GM12878 (cell line): ENCODE data around the gene FOXO1. TPM values are rescaled to one million over a fixed set of nuclear protein-coding genes. Genes with fewer than 3 reads are reported as not detected.

Experiments
- ATAC-seq: fragments of 200-7000 bp; cut with Tn5 transposase; 3 replicates; pipeline ENCODE4 v1.9.1; 2020; ENCODE audit warnings: mild to moderate bottlenecking, moderate library complexity
- BruUV-seq: library from RNA; stranded (reverse); fragments of 400-500 nt; replicated peaks from 2 replicates; lab custom pipeline; 2021; lab: Mats Ljungman, UMichigan
- CTCF ChIA-PET: fragments of 300-600 bp; sonication (Branson Sonifier 250); formaldehyde crosslinking; extraction: SDS; loops from one replicate; lab custom pipeline; 2021; ENCODE audit warnings: inconsistent platforms; lab: Yijun Ruan, JAX
- POLR2A ChIA-PET: fragments of 350-600 bp; formaldehyde crosslinking; extraction: SDS; loops from one replicate; lab custom pipeline; 2021; ENCODE audit warnings: inconsistent platforms; lab: Charles Lee
- RAD21 ChIA-PET: fragments of 300-600 bp; sonication (Branson Sonifier 250); formaldehyde crosslinking; loops from one replicate; lab custom pipeline; 2023; ENCODE audit warnings: antibody characterized with exemption; ENCODE audit not compliant: unreplicated experiment; lab: Charles Lee
- SMC1A ChIA-PET: fragments of 300-600 bp; sonication (Branson Sonifier 250); formaldehyde crosslinking; loops from one replicate; lab custom pipeline; 2023; ENCODE audit not compliant: unreplicated experiment, uncharacterized antibody; lab: Charles Lee
- DNase-seq: peaks from one replicate; pipeline ENCODE4 v3.0.0-alpha.2; 2011; ENCODE audit warnings: low read depth, low spot score
- FAIRE-seq: peaks from 3 replicates; lab custom pipeline; 2011; peaks lifted over from hg19 to GRCh38; lab: Jason Lieb, UNC
- H2AFZ ChIP-seq: 2 replicates; pipeline ENCODE4 v1.6.0; 2011; ENCODE audit warnings: low read depth, low read length, control low read depth; ENCODE audit not compliant: control insufficient read depth
- H3K27ac ChIP-seq: 2 replicates; pipeline ENCODE4 v1.5.1; 2011; ENCODE audit warnings: control low read depth; ENCODE audit not compliant: control insufficient read depth, insufficient read depth
- H3K27me3 ChIP-seq, 2 experiments: replicated peaks in 1 of 2; 2 replicates each; pipeline versions ENCODE4 v1.6.0 to v1.6.1; 2011; ENCODE audit warnings: low read length in 1 of 2; ENCODE audit not compliant: control insufficient read depth in 2 of 2, insufficient read depth in 2 of 2
- H3K36me3 ChIP-seq, 2 experiments: 2 replicates each; pipeline ENCODE4 v1.5.1; 2011; ENCODE audit warnings: low read length in 1 of 2; ENCODE audit not compliant: control insufficient read depth in 2 of 2, insufficient read depth in 2 of 2
- H3K4me1 ChIP-seq: 2 replicates; pipeline ENCODE4 v1.6.1; 2011; ENCODE audit warnings: mild to moderate bottlenecking, low read length, moderate library complexity, mixed read lengths; ENCODE audit not compliant: control insufficient read depth, insufficient read depth
- H3K4me2 ChIP-seq: 2 replicates; pipeline ENCODE4 v1.6.0; 2011; ENCODE audit warnings: control low read depth; ENCODE audit not compliant: control insufficient read depth, insufficient read depth
- H3K4me3 ChIP-seq: fragments of 200-600 bp; sonication (generic); 2 replicates; pipeline ENCODE4 v1.5.1; 2016
- H3K79me2 ChIP-seq: 2 replicates; pipeline ENCODE4 v1.6.0; 2011; ENCODE audit warnings: low read length; ENCODE audit not compliant: control insufficient read depth, insufficient read depth
- H3K9ac ChIP-seq: 2 replicates; pipeline ENCODE4 v1.8.0; 2011; ENCODE audit warnings: low read length, control low read depth, mixed read lengths; ENCODE audit not compliant: control insufficient read depth, insufficient read depth
- H3K9me3 ChIP-seq: replicated peaks from 3 replicates; pipeline ENCODE4 v1.5.1; 2011; ENCODE audit warnings: mild to moderate bottlenecking, low read length; ENCODE audit not compliant: control insufficient read depth, insufficient read depth
- H4K20me1 ChIP-seq: 2 replicates; pipeline ENCODE4 v1.6.0; 2011; ENCODE audit not compliant: control insufficient read depth, insufficient read depth
- ASH2L ChIP-seq: fragments of 300-600, 200-600 bp; sonication (generic); IDR thresholded peaks from 2 replicates; pipeline ENCODE4 v1.6.1; 2017; ENCODE audit warnings: low read depth, mild to moderate bottlenecking, borderline replicate concordance
- ATF2 ChIP-seq: IDR thresholded peaks from 2 replicates; pipeline ENCODE4 v1.6.1; 2012; ENCODE audit warnings: low read length, inconsistent platforms
- CBX3 ChIP-seq: fragments of 200-600 bp; sonication (generic); IDR thresholded peaks from 2 replicates; pipeline ENCODE4 v1.6.1; 2016; ENCODE audit warnings: low read depth, borderline replicate concordance
- EP300 ChIP-seq, 2 experiments: fragments of 150-350 bp in 1 of 2; IDR thresholded peaks; 2 replicates each; pipeline ENCODE4 v1.6.1; 2011 to 2012; ENCODE audit warnings: low read depth in 2 of 2, low read length in 2 of 2, borderline replicate concordance in 1 of 2, improper control_type of control experiment in 1 of 2, inconsistent platforms in 1 of 2; ENCODE audit not compliant: control insufficient read depth in 1 of 2
- IRF4 ChIP-seq: IDR thresholded peaks from 2 replicates; pipeline ENCODE4 v1.6.1; 2011; ENCODE audit warnings: low read depth, low read length
- MEF2B ChIP-seq: fragments of 450-650 bp; IDR thresholded peaks from 2 replicates; pipeline ENCODE4 v1.6.1; 2018; ENCODE audit warnings: mild to moderate bottlenecking, moderate library complexity; ENCODE audit not compliant: partially characterized antibody, poor library complexity, severe bottlenecking
- MLLT1 ChIP-seq: fragments of 450-650 bp; IDR thresholded peaks from 2 replicates; pipeline ENCODE4 v1.6.1; 2016; ENCODE audit warnings: mild to moderate bottlenecking
- MTA2 ChIP-seq: fragments of 450-650 bp; IDR thresholded peaks from 2 replicates; pipeline ENCODE4 v1.6.1; 2016; ENCODE audit warnings: low read depth, mild to moderate bottlenecking, moderate library complexity
- MYB ChIP-seq: fragments of 150-350 bp; IDR thresholded peaks from 2 replicates; pipeline ENCODE4 v1.6.1; 2014; ENCODE audit warnings: mild to moderate bottlenecking, low read depth, low read length, borderline replicate concordance
- PAX8 ChIP-seq: fragments of 450-650 bp; IDR thresholded peaks from 2 replicates; pipeline ENCODE4 v1.6.1; 2017; ENCODE audit warnings: mild to moderate bottlenecking, moderate library complexity
- RB1 ChIP-seq: fragments of 450-650 bp; formaldehyde crosslinking; IDR thresholded peaks from 2 replicates; pipeline ENCODE4 v1.6.1; 2017; ENCODE audit warnings: mild to moderate bottlenecking, borderline replicate concordance
- SKIL ChIP-seq: fragments of 450-650 bp; IDR thresholded peaks from 2 replicates; pipeline ENCODE4 v1.6.1; 2017; ENCODE audit warnings: mild to moderate bottlenecking, low read depth, inconsistent platforms; ENCODE audit not compliant: poor library complexity, severe bottlenecking
- SP1 ChIP-seq: IDR thresholded peaks from one replicate; pipeline ENCODE4 v1.6.1; 2011; ENCODE audit warnings: low read depth, low read length
- WGBS: methylation state at CpG from one replicate; pipeline ENCODE4 v1.1.6; 2016; ENCODE audit warnings: low lambda C conversion rate; ENCODE audit not compliant: insufficient replicate concordance, insufficient coverage; ENCODE audit errors: missing lambda C conversion rate; 5-methylcytosine and 5-hydroxymethylcytosine counted together
- in situ Hi-C: fragments of 300-500 bp; cut with MboI; formaldehyde crosslinking; loops from 9 replicates; pipeline ENCODE4 v1.14.3; 2018; ENCODE audit warnings: mixed read lengths
- intact Hi-C: fragments of 100-400 bp; cut with micrococcal nuclease; formaldehyde crosslinking; loops from one replicate; pipeline ENCODE4 v1.14.2; 2022; ENCODE audit not compliant: unreplicated experiment
- polyA plus RNA-seq, 11 experiments: library from polyadenylated mRNA; depleted of rRNA in 4 of 11; unstranded in 6 of 11; stranded (reverse) in 5 of 11; fragments of >200 nt; fragmentation: Nextera tagmentation in 4 of 11; fragmentation: Illumina TruSeq in 1 of 11; extraction: Ambion mirVana in 4 of 11; extraction: Trizol in 1 of 11; gene quantifications; 1 replicate in 1 of 11; 2 replicates in 10 of 11; pipeline versions ENCODE4 v1.2.1 to v1.2.3, GENCODE V29; 2011 to 2016; ENCODE audit warnings: inconsistent platforms in 2 of 11, missing spikeins in 2 of 11, low read depth in 1 of 11
- total RNA-seq, 4 experiments: library from RNA; depleted of rRNA in 3 of 4; stranded (reverse); fragments of >200 nt in 3 of 4; fragmentation: Illumina TruSeq in 1 of 4; extraction: Trizol in 1 of 4; gene quantifications; 2 replicates each; pipeline versions ENCODE4 v1.2.1 to v1.2.3, GENCODE V29; 2013 to 2021

The FOXO1 gene
- total and polyA plus RNA-seq, 10 of the 15 experiments (the other 5 are each of a cell fraction or from before 2014, with no cell fraction given), result 0.58 to 8.3 (median 0.88) TPM

- no peak for TF ChIP-seq ATF2
- no peak for TF ChIP-seq RB1
- TF ChIP-seq EP300 (IDR thresholded peaks at IDR 0.05; ENCODE audit: borderline replicate concordance in 1 of 2, control insufficient read depth in 1 of 2, low read depth in 2 of 2, low read length in 2 of 2), result no peak
- TF ChIP-seq MYB, result no peak
These were observed 106.5 kb downstream of the FOXO1 start (continued) for GRCh38 chr13:40559915-40560314.

- no peak for ATAC-seq
- in situ Hi-C loops, result no loop called here
- Histone ChIP-seq H3K4me1 (peaks cover 5% of the 10 kb centered on the region; the same call in 1 of the 2 replicates), H3K4me2 (no peak overlapping the region), H3K9ac (no peak overlapping the region), H3K27ac (no peak overlapping the region), H3K4me3 (no peak overlapping the region), H3K79me2 (no peaks in the 10 kb centered on the region; the same call in 1 of the 2 replicates), H3K27me3 (no peaks in the 10 kb centered on the region), H3K9me3 (no peaks in the 10 kb centered on the region; the same call in 2 of the 3 replicates), H2AFZ (no peak overlapping the region), H4K20me1 (peaks cover 2% of the 10 kb centered on the region; the same call in 1 of the 2 replicates), H3K36me3 (peaks cover 0 to 5% of the 10 kb centered on the region in 2 experiments; a peak in 3 of 4 replicates)
- TF ChIP-seq PAX8, result no peak
- no peak for TF ChIP-seq CBX3
- TF ChIP-seq IRF4, result no peak
- no peak for TF ChIP-seq ASH2L
- TF ChIP-seq MEF2B, result no peak
- no peak for TF ChIP-seq SKIL
- no peak for TF ChIP-seq MLLT1
- no peak for TF ChIP-seq MTA2
- no peak for TF ChIP-seq SP1
- 95% methylated on average over 1 of the region's 1 CpG for WGBS
- ChIA-PET SMC1A (interaction anchor here (0.9 to 1.4 kb wide), 3 partner anchors 94 to 460 kb away, joined by 3 to 5 read pairs (median 3); no protein-coding TSS in a partner anchor), CTCF (no interaction called here), RAD21 (no interaction called here), POLR2A (interaction anchor here (0.5 kb wide), 1 partner anchor 29 kb away, joined by 5 read pairs; no protein-coding TSS in a partner anchor)
- no peak for DNase-seq
- no TSS peak for BruUV-seq
- no peak for FAIRE-seq
- intact Hi-C loops, result no loop called here
These were observed 107.8 kb downstream of the FOXO1 start for GRCh38 chr13:40558656-40559055.
